Right lobe of liver (tissue), 4 donors: ENCODE measurements around the gene AVL9.

Experiments
- POLR2A ChIP-seq: fragments of 450-650 bp; IDR thresholded peaks from one replicate; pipeline ENCODE4 v1.6.1; 2017; ENCODE audit warnings: antibody characterized with exemption, mild to moderate bottlenecking
- TF ChIP-seq, protein P1 (sequence below), 4 donors: fragments of 200-600 bp in 3 of 4; fragments of 450-650 bp in 1 of 4; IDR thresholded peaks; one replicate each; pipeline versions ENCODE4 v1.5.1 to v1.8.0; 2016 to 2022; ENCODE audit warnings: antibody characterized with exemption in 4 of 4, mild to moderate bottlenecking in 2 of 4
- donor health status: DM: no; HTN: no; CAD: no.
- donor health status: DM: no; HTN: no; CAD: no.
- donor health status: DM: no; HTN: yes; CAD: no.

DNA sequence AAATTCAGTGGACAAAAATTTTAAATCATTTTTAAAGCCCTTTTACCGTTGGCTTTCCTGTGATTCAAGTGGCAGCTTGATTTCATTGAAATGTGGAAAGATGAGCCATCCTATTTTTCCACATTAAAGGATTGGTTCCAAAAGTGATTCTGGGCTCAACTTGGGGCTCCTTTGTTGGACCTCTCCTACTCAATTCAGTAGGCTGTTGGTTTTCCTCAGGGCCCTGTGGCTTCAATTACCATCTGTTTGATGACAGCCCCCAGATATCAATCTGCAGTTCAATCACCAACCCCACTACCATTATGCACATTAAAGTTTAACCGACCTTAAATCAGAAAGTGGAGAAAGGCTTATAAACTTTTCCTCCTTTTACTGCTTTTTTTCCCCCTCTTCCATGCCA lies 47.3 kb downstream of the AVL9 start:
- TF ChIP-seq, protein P1, sequence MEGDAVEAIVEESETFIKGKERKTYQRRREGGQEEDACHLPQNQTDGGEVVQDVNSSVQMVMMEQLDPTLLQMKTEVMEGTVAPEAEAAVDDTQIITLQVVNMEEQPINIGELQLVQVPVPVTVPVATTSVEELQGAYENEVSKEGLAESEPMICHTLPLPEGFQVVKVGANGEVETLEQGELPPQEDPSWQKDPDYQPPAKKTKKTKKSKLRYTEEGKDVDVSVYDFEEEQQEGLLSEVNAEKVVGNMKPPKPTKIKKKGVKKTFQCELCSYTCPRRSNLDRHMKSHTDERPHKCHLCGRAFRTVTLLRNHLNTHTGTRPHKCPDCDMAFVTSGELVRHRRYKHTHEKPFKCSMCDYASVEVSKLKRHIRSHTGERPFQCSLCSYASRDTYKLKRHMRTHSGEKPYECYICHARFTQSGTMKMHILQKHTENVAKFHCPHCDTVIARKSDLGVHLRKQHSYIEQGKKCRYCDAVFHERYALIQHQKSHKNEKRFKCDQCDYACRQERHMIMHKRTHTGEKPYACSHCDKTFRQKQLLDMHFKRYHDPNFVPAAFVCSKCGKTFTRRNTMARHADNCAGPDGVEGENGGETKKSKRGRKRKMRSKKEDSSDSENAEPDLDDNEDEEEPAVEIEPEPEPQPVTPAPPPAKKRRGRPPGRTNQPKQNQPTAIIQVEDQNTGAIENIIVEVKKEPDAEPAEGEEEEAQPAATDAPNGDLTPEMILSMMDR (IDR thresholded peaks at IDR 0.05) = no peak
- TF ChIP-seq POLR2A = no peak
